Calu3 (cell line): ENCODE data around the gene KCNA10. TPM values are rescaled to one million over a fixed set of nuclear protein-coding genes. Genes with fewer than 3 reads are reported as not detected.

Experiments used
- BruUV-seq: library from RNA; stranded (reverse); fragments of 400-500 nt; replicated peaks from 2 replicates; lab custom pipeline; 2021; lab: Mats Ljungman, UMichigan
- CTCF ChIA-PET: fragments of 300-600 bp; sonication (Branson Sonifier 250); formaldehyde crosslinking; loops from one replicate; lab custom pipeline; 2022; ENCODE audit warnings: antibody characterized with exemption; lab: Charles Lee
- DNase-seq: peaks from one replicate; pipeline ENCODE4 v3.0.0; 2022
- H3K27ac Mint-ChIP-seq: one replicate; pipeline ENCODE4 v1.8.0; 2022; ENCODE audit warnings: mixed read lengths; ENCODE audit not compliant: unreplicated experiment
- H3K27me3 Mint-ChIP-seq: one replicate; pipeline ENCODE4 v1.8.0; 2022; ENCODE audit warnings: mixed read lengths; ENCODE audit not compliant: unreplicated experiment
- H3K36me3 Mint-ChIP-seq: one replicate; pipeline ENCODE4 v1.8.0; 2022; ENCODE audit warnings: mild to moderate bottlenecking, moderate library complexity, mixed read lengths; ENCODE audit not compliant: insufficient read depth, unreplicated experiment
- H3K4me1 Mint-ChIP-seq: one replicate; pipeline ENCODE4 v1.8.0; 2022; ENCODE audit warnings: mild to moderate bottlenecking, low read depth, mixed read lengths; ENCODE audit not compliant: unreplicated experiment
- H3K4me3 Mint-ChIP-seq: one replicate; pipeline ENCODE4 v1.8.0; 2022; ENCODE audit warnings: mild to moderate bottlenecking, low read depth, moderate library complexity, mixed read lengths; ENCODE audit not compliant: unreplicated experiment
- H3K9me3 Mint-ChIP-seq: one replicate; pipeline ENCODE4 v1.8.0; 2022; ENCODE audit warnings: low read depth, mixed read lengths; ENCODE audit not compliant: unreplicated experiment
- CTCF ChIP-seq: fragments of 200-600 bp; IDR thresholded peaks from one replicate; pipeline ENCODE4 v1.8.0; 2022; ENCODE audit warnings: antibody characterized with exemption; ENCODE audit not compliant: unreplicated experiment
- intact Hi-C: fragments of 100-400 bp; cut with micrococcal nuclease; formaldehyde crosslinking; loops from one replicate; pipeline ENCODE4 v1.10.0; 2022; ENCODE audit not compliant: unreplicated experiment
- total RNA-seq: library from RNA; stranded (reverse); gene quantifications from 2 replicates; pipeline ENCODE4 v1.2.3, GENCODE V29; 2022

The KCNA10 gene
- total RNA-seq, 1 experiment from 2014 or later = not detected

DNA sequence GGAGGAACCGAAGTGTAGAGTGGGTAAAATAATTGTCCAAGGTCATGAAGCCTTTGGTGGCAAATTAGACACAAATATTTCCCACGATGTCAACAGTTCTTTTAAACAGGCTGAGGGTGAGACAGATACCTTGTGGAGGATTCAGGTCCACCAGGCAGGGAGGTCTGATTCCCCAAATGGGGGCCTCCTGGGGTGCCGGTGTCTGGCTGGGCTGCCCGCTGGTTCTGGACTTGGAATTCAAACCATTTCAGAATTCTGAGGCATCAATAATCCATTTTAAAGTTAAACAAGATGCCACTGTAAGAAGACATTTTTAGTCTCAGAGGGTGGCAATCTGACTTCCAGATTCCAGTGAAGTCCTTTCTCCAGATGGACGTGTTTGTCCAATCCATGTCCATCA, 15.5 kb downstream of the KCNA10 start:
- no TSS peak for BruUV-seq
- H3K4me3 Mint-ChIP-seq = no peak overlapping the region
- H3K36me3 Mint-ChIP-seq = no peaks in the 10 kb centered on the region
- CTCF ChIA-PET = no interaction called here
- H3K4me1 Mint-ChIP-seq = no peaks in the 10 kb centered on the region
- no peak for DNase-seq
- TF ChIP-seq CTCF = no peak
- H3K27me3 Mint-ChIP-seq = peaks cover 60% of the 10 kb centered on the region
- intact Hi-C loops = no loop called here
- no peaks in the 10 kb centered on the region for H3K9me3 Mint-ChIP-seq
- H3K27ac Mint-ChIP-seq = no peak overlapping the region

- peaks cover 62% of the 10 kb centered on the region for H3K27me3 Mint-ChIP-seq
- intact Hi-C loops = no loop called here
- BruUV-seq = no TSS peak
- no peaks in the 10 kb centered on the region for H3K36me3 Mint-ChIP-seq
- no peak for TF ChIP-seq CTCF
- no peak overlapping the region for H3K4me3 Mint-ChIP-seq
- CTCF ChIA-PET = interaction anchor here (0.7 kb wide), 1 partner anchor 1076 kb away, joined by 3 read pairs; the partner anchor contains the start of gene PSMA5
- DNase-seq = no peak
- no peaks in the 10 kb centered on the region for H3K9me3 Mint-ChIP-seq
- no peaks in the 10 kb centered on the region for H3K4me1 Mint-ChIP-seq
- no peak overlapping the region for H3K27ac Mint-ChIP-seq
These were observed 16.4 kb downstream of the KCNA10 start for GRCh38 chr1:110502402-110503151.

DNA sequence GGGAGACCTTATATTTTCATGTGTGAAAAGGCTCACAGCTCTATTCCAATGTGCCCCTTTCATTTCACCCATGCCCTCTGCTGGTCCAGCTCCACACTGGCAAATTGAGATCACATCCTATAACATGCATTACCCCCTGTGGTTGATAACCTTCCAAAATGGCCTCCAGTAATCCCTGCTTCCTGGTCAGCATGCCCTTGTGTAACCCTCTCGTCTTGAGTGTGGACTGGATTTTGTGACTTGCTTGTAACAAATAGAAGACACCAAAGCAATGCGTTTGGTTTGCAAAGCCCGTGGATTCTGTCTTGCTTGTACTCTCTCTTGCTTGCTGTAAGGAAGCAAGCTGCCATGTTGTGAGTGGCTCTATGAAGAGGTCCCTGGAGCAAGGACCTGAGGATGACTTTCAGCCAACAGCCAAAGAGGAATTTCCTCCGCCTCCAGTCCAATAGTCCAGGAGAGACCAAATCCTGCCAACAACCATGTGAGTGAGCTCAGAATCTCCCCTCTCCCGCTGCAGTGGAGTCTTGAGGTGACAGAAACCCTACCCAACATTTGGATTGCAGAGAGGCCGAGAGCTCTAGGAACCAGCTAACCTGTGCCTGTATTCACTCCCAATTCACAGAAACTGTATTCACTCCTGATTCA, 17.4 kb downstream of the KCNA10 start:
- H3K4me1 Mint-ChIP-seq = no peaks in the 10 kb centered on the region
- BruUV-seq = no TSS peak
- no peaks in the 10 kb centered on the region for H3K9me3 Mint-ChIP-seq
- peaks cover 58% of the 10 kb centered on the region for H3K27me3 Mint-ChIP-seq
- CTCF ChIA-PET = no interaction called here
- no peak overlapping the region for H3K4me3 Mint-ChIP-seq
- DNase-seq = no peak
- H3K36me3 Mint-ChIP-seq = no peaks in the 10 kb centered on the region
- intact Hi-C loops = no loop called here
- TF ChIP-seq CTCF = no peak
- no peak overlapping the region for H3K27ac Mint-ChIP-seq

- no peaks in the 10 kb centered on the region for H3K4me1 Mint-ChIP-seq
- TF ChIP-seq CTCF = no peak
- no peak overlapping the region for H3K27ac Mint-ChIP-seq
- H3K4me3 Mint-ChIP-seq = no peak overlapping the region
- no TSS peak for BruUV-seq
- H3K27me3 Mint-ChIP-seq = peaks cover 51% of the 10 kb centered on the region
- CTCF ChIA-PET = no interaction called here
- intact Hi-C loops = no loop called here
- no peaks in the 10 kb centered on the region for H3K36me3 Mint-ChIP-seq
- H3K9me3 Mint-ChIP-seq = no peaks in the 10 kb centered on the region
- no peak for DNase-seq
These were observed 20.7 kb downstream of the KCNA10 start for GRCh38 chr1:110498270-110498669.
